ENCODE measurements around the gene PLEKHA7. TPM values are rescaled to one million over a fixed set of nuclear protein-coding genes. Genes with fewer than 3 reads are reported as not detected.

The PLEKHA7 gene
- polyA plus RNA-seq, 1 donor (not counting 4 experiments of a cell fraction or from before 2014, with no cell fraction given): 1.4 TPM

DNA sequence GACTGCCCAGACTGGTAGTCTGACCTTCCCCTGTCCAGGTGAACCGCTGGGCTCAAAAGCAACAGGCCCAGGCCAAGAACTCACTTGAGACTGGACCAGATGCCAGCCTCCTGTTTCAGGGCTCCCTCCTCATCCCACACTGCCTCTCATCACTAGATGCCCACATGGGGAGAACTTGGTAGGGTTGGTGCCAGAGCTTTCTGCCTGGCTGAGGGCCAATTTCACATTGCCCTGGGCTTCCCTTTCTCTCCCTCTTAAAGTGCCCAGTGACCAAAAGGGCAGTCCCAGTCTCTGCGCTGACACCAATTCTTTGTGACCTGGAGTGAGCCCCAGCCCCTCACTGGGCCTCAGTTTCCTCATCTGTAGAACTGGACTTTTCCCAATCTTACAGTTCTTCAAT is 234.1 kb downstream of the PLEKHA7 start:
- Histone ChIP-seq H3K27me3 (ENCODE audit: control insufficient read depth, extremely low read depth, insufficient read depth, low read length) (no peaks in the 10 kb centered on the region), H2AFZ (ENCODE audit: control insufficient read depth, low read length) (no peak overlapping the region), H3K4me3 (ENCODE audit: control insufficient read depth in 2 of 3, extremely low read depth in 1 of 3, insufficient read depth in 2 of 3, low read depth in 1 of 3, low read length in 3 of 3) (no peak overlapping the region), H3K9me1 (ENCODE audit: control insufficient read depth, extremely low read depth, insufficient read depth, low read length) (no peaks in the 10 kb centered on the region), H3K79me2 (ENCODE audit: control insufficient read depth, insufficient read depth, low read length) (no peaks in the 10 kb centered on the region), H3K36me3 (ENCODE audit: control insufficient read depth in 2 of 2, extremely low read depth in 1 of 2, insufficient read depth in 2 of 2, low read length in 2 of 2) (no peaks in the 10 kb centered on the region), H3K9me3 (ENCODE audit: control insufficient read depth, low read depth, low read length) (no peaks in the 10 kb centered on the region), H3K4me1 (ENCODE audit: control insufficient read depth, extremely low read depth, insufficient read depth, low read length) (peaks cover 24% of the 10 kb centered on the region), H3K27ac (ENCODE audit: control insufficient read depth, insufficient read depth, low read length) (no peak overlapping the region), H3K4me2 (ENCODE audit: control insufficient read depth, extremely low read depth, insufficient read depth, low read depth, low read length) (no peak overlapping the region), H3K9ac (ENCODE audit: control insufficient read depth, extremely low read depth, insufficient read depth, low read length) (no peak overlapping the region), H4K20me1 (ENCODE audit: control insufficient read depth, extremely low read depth, insufficient read depth, low read length) (no peaks in the 10 kb centered on the region)
- DNase-seq (ENCODE audit: low read depth, low spot score) (no peak), FAIRE-seq (no peak)
- TF ChIP-seq, protein P1, sequence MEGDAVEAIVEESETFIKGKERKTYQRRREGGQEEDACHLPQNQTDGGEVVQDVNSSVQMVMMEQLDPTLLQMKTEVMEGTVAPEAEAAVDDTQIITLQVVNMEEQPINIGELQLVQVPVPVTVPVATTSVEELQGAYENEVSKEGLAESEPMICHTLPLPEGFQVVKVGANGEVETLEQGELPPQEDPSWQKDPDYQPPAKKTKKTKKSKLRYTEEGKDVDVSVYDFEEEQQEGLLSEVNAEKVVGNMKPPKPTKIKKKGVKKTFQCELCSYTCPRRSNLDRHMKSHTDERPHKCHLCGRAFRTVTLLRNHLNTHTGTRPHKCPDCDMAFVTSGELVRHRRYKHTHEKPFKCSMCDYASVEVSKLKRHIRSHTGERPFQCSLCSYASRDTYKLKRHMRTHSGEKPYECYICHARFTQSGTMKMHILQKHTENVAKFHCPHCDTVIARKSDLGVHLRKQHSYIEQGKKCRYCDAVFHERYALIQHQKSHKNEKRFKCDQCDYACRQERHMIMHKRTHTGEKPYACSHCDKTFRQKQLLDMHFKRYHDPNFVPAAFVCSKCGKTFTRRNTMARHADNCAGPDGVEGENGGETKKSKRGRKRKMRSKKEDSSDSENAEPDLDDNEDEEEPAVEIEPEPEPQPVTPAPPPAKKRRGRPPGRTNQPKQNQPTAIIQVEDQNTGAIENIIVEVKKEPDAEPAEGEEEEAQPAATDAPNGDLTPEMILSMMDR (optimal IDR thresholded peaks at IDR 0.05 in 1 of 3, IDR thresholded peaks at IDR 0.05 in 1 of 3, conservative IDR thresholded peaks at IDR 0.05 in 1 of 3; ENCODE audit: extremely low read depth in 1 of 3, insufficient read depth in 2 of 3, low read length in 3 of 3): no peak
- no peak for TF ChIP-seq EZH2 (IDR thresholded peaks at IDR 0.05; ENCODE audit: low read length)
- dilution Hi-C loops (cut with MboI; ENCODE audit: extremely low pct_ligation_motif_present, low sequenced_read_pairs): no loop called here

DNA sequence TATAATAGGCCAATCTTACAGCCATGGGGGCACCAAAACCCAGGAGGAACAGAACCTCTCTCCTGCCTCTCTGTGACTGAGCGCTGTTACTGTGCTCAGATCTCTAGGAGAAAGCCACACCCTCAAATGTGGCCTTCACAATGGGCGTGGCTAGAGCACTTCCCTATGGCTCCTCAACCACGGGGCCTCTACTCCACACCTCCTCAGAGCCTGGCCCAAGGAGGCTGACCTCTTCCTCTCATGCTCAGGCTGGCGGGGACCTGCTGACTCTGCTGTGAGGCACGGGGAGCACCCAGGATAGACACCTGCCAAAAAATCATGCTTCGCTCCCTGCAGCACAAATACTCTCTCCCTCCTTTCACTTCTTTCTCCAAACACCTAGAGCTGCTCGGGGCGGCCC is 234.8 kb downstream of the PLEKHA7 start:
- Histone ChIP-seq H3K4me3 (ENCODE audit: control insufficient read depth in 2 of 3, extremely low read depth in 1 of 3, insufficient read depth in 2 of 3, low read depth in 1 of 3, low read length in 3 of 3) (no peak overlapping the region), H3K4me1 (ENCODE audit: control insufficient read depth, extremely low read depth, insufficient read depth, low read length) (peaks cover 21% of the 10 kb centered on the region), H3K9me3 (ENCODE audit: control insufficient read depth, low read depth, low read length) (no peaks in the 10 kb centered on the region), H3K9me1 (ENCODE audit: control insufficient read depth, extremely low read depth, insufficient read depth, low read length) (no peaks in the 10 kb centered on the region), H3K4me2 (ENCODE audit: control insufficient read depth, extremely low read depth, insufficient read depth, low read depth, low read length) (no peak overlapping the region), H2AFZ (ENCODE audit: control insufficient read depth, low read length) (peak overlapping the region; percentile 8), H3K27me3 (ENCODE audit: control insufficient read depth, extremely low read depth, insufficient read depth, low read length) (no peaks in the 10 kb centered on the region), H3K36me3 (ENCODE audit: control insufficient read depth in 2 of 2, extremely low read depth in 1 of 2, insufficient read depth in 2 of 2, low read length in 2 of 2) (no peaks in the 10 kb centered on the region), H3K27ac (ENCODE audit: control insufficient read depth, insufficient read depth, low read length) (no peak overlapping the region), H3K79me2 (ENCODE audit: control insufficient read depth, insufficient read depth, low read length) (no peaks in the 10 kb centered on the region), H3K9ac (ENCODE audit: control insufficient read depth, extremely low read depth, insufficient read depth, low read length) (no peak overlapping the region), H4K20me1 (ENCODE audit: control insufficient read depth, extremely low read depth, insufficient read depth, low read length) (no peaks in the 10 kb centered on the region)
- TF ChIP-seq EZH2 (IDR thresholded peaks at IDR 0.05; ENCODE audit: low read length): no peak
- TF ChIP-seq, protein P1 (optimal IDR thresholded peaks at IDR 0.05 in 1 of 3, IDR thresholded peaks at IDR 0.05 in 1 of 3, conservative IDR thresholded peaks at IDR 0.05 in 1 of 3; ENCODE audit: extremely low read depth in 1 of 3, insufficient read depth in 2 of 3, low read length in 3 of 3): no peak
- DNase-seq (ENCODE audit: low read depth, low spot score): no peak
- no peak for FAIRE-seq
- dilution Hi-C loops (cut with MboI; ENCODE audit: extremely low pct_ligation_motif_present, low sequenced_read_pairs): no loop called here

All from keratinocyte (primary cell).